Epidermal melanocyte (primary cell): ENCODE measurements around the gene ST6GALNAC3.

Experiments used
- DNase-seq: peaks from one replicate; pipeline ENCODE4 v3.0.0; 2011; ENCODE audit warnings: low spot score; ENCODE audit not compliant: insufficient read length

Gene ST6GALNAC3

DNA sequence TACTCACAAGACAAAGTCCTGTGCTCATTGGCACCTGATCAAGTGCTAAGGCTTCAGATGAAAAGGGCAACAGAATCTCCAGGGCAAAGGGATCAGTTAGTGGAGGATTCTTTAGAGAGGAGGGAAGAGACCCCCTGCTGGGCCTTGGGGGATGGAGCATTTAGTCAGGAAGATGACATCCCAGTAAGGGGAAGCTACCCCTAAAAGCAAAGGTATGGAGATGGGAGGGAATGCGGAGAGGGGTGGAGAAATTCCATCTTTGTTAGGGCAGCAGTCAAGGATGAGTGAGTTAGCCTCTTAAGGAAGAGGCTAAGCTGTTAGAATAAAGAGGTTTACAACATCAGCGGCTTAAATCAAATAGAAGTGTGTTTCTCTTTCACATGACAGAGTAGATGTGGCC lies 67.4 kb downstream of the ST6GALNAC3 start:
- no peak for DNase-seq

- no peak for DNase-seq
Observed at GRCh38 chr1:76142771-76143540, 68.4 kb downstream of the ST6GALNAC3 start.

GRCh38 chr1:76144247-76144646 lies 69.7 kb downstream of the ST6GALNAC3 start:
- no peak for DNase-seq

GRCh38 chr1:76145332-76145731 lies 70.8 kb downstream of the ST6GALNAC3 start:
- DNase-seq, result no peak

DNA sequence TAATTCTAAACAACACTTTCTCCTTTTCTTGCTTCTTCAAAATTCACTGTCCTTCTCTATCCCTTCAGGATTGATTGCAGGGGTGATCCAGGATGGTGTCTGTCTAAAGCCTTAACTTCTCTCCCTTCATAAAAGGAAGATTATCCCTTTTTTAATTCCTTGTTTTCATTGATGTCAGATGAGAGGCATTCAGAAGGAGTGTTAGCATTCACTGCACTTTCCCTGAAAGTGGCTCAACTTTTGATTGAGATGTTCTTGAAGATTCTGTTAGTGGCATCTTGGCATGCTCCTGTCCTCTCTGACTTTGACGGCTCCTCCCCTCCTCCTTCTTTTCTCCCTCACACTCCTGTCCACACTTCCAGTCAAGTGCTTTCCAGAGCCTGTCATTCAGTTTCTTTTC lies 71.6 kb downstream of the ST6GALNAC3 start:
- DNase-seq, result no peak

DNA sequence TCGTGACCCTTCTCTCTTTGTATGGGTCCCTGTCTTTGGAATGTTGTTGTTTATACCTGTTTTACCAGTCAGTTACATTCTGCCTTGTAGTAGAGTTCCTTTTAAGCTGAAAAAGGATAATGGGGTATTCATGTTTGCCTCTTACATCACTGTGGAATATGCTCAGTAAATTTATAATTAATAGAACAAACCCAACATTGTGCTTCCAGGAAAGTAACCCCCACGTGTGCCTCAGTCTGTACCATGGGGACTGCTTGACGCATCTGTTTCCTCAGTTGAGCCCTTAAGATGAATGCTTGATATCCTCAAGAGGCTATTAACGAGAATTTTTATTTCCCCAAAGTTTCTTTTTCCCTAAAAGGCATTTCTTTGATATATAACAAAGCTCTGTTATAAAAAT lies 73.4 kb downstream of the ST6GALNAC3 start:
- peak; percentile 37 for DNase-seq

DNA sequence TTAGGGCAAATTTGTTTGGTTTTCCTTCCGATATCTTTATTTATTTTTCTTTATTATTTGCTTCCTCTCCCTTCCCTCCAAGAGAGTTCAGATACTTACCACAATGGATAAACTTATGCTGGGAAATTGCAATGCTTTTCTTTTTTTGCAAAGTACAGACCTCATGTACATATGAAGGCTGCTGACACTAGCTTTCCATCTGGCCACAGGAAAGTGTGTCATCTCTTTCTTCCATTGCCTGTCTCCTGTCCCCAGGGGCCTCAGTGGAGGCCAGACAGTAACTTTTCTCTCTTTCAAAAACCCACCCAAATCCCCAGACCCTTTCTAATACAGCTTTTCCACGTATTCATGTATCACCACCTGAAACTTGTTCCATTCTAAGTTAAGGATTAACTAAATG lies 73.9 kb downstream of the ST6GALNAC3 start:
- DNase-seq, result no peak

GRCh38 chr1:76153841-76154205 lies 79.3 kb downstream of the ST6GALNAC3 start:
- DNase-seq, result no peak

- no peak for DNase-seq
Observed at GRCh38 chr1:76154206-76154956, 79.8 kb downstream of the ST6GALNAC3 start.

DNA sequence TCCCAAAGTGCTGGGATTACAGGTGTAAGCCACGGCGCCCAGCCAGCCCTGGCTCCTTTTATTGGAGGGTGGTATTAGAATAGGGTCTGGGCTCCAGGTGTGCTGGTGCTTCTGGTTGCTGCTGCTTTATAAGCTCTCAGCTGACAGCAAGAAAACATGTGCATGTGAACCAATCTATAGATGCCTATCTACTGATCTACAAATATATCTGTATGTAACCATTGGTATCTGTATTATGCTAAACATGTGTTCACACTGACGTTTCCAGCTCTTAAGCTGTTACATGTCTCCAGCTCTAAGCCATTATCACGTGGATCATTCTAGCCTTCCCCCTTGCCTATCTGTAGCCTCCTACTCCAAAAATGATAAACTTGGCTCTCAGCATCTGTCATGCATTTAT lies 82.4 kb downstream of the ST6GALNAC3 start:
- no peak for DNase-seq

DNA sequence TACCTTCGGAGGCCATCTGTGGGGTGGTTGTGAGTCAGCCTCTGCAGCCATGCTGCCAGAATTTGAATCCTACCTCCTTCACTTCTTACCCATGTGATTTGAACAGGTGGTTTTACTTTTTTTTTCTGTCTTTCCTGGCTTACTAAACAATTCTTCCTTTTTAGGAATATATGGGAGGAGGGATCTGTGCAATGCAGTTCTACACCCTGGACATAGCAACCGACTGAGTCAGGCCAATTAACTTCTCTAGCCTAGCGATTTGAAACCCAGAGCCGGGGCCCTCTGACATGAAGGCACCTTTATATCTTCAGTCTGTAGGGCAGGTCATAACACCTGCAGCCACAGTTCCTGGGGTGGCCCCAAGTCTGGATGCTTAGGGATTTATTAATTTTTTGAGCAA lies 83.6 kb downstream of the ST6GALNAC3 start:
- DNase-seq, result no peak

GRCh38 chr1:76160225-76160624 lies 85.7 kb downstream of the ST6GALNAC3 start:
- no peak for DNase-seq

- DNase-seq, result no peak
Observed at GRCh38 chr1:76161451-76161850, 86.9 kb downstream of the ST6GALNAC3 start.

DNA sequence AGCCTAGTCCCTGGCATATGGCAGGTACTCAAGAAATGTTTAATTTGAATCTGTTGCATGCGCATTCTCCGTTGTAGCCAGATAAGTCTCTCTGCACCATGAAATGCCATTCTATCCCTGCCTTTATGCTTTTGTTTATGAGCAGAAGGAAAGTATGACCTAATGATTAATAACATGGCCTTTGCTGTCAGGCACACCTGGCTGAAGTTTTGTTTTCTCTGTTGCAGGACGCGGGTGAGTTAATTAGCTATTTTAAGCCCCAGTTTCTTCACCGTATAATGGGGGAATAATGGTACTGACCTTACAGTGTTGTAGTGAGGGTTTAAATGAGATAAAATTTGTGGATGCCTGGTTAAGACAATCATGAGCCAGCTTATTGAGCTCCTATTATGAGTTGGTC lies 87.7 kb downstream of the ST6GALNAC3 start:
- no peak for DNase-seq

GRCh38 chr1:76164165-76164564 lies 89.6 kb downstream of the ST6GALNAC3 start:
- DNase-seq, result no peak

DNA sequence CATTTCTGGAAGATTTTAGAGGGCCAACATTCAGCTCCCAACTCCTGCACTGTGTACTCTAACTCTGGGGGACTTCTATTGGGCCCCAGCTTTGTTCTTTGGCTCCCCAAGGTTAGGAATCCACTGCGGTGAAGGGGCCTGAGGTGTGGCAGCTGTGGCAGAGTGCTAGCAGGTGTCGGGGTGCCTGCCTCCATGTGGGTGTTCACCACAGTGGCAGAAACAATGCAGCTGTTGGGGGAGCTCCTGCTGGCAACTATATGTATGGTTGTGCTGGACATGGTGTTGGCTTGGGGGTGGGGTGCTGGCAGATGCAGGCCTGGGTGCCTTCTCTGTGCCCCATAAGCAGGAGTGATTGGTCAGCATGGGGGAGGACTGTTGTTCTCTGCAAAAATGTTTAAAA lies 95.5 kb downstream of the ST6GALNAC3 start:
- no peak for DNase-seq

DNA sequence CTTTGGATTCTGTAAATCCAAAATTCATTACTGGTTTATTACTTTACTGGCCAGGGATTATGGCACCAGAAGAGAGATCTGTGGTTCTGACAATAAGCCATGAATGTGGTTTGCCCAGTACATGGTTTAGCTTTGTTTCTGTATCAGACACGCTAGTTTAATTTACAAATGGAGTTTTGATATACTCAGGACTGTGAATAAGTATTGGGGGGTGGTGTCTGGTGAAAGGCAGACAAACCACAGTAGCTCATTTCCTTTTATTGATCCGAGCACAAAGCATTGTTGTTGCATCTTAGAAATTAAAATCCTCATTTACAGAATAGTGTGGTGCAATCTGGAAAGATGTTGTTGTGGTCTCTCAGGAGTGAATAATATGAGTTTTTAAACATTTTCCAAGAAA lies 96.0 kb downstream of the ST6GALNAC3 start:
- no peak for DNase-seq

DNA sequence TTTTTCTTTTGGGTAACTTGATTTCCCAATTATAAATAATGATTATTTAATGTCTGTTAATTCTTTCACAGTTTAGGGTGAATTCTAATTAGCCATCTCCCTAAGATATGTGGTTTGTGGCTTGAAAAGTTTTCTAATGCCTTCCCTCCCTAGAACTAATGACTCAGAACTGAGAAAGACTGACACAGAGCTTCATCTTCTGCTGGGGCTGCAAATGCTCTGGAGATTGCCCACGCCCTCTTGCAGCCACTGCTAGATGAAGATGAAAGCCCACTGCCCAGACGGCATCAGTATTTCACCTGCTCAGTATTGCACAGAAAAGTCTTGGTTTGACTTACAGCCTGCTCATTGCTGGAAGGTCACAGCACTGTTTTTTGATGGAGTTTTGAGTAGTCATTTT lies 101.5 kb downstream of the ST6GALNAC3 start:
- DNase-seq, result no peak

GRCh38 chr1:76177615-76178014 lies 103.1 kb downstream of the ST6GALNAC3 start:
- no peak for DNase-seq

GRCh38 chr1:76179219-76179698 lies 104.7 kb downstream of the ST6GALNAC3 start:
- no peak for DNase-seq

- no peak for DNase-seq
Observed at GRCh38 chr1:76185207-76185606, 110.7 kb downstream of the ST6GALNAC3 start.

GRCh38 chr1:76186554-76187170 lies 112.1 kb downstream of the ST6GALNAC3 start:
- DNase-seq, result no peak
